HG03045 (cell line): ENCODE data around the gene FAM3D.
"Not testable (repeated sequence)": the region's sequence is repeated elsewhere in the genome, so short reads cannot be mapped to it uniquely, and the experiment has no call there.

ENCODE experiments used
- ATAC-seq: cut with Tn5 transposase; IDR thresholded peaks from one replicate; pipeline ENCODE4 v1.9.1; 2021; ENCODE audit warnings: mild to moderate bottlenecking, moderate library complexity; ENCODE audit not compliant: unreplicated experiment

FAM3D gene

GRCh38 chr3:58685641-58686040 is 19.1 kb upstream of the FAM3D start:
- no peak for ATAC-seq

GRCh38 chr3:58683466-58683865 is 16.9 kb upstream of the FAM3D start:
- peak; percentile 59 for ATAC-seq

GRCh38 chr3:58683001-58683458 is 16.5 kb upstream of the FAM3D start:
- ATAC-seq = no peak

- ATAC-seq = no peak
These were observed 15.3 kb upstream of the FAM3D start for GRCh38 chr3:58681863-58682262.

GRCh38 chr3:58680879-58681525 is 14.4 kb upstream of the FAM3D start:
- no peak for ATAC-seq

- no peak for ATAC-seq
These were observed 13.5 kb upstream of the FAM3D start for GRCh38 chr3:58679974-58680666.

GRCh38 chr3:58679446-58679845 is 12.9 kb upstream of the FAM3D start:
- no peak for ATAC-seq

- not testable (repeated sequence) for ATAC-seq
These were observed 11.8 kb upstream of the FAM3D start for GRCh38 chr3:58678177-58678970.

GRCh38 chr3:58672880-58673279 is 6.3 kb upstream of the FAM3D start:
- ATAC-seq = no peak

- ATAC-seq = no peak
These were observed 5.9 kb upstream of the FAM3D start for GRCh38 chr3:58672451-58672850.

GRCh38 chr3:58670506-58671135 is 4.0 kb upstream of the FAM3D start:
- no peak for ATAC-seq

- ATAC-seq = no peak
These were observed 1.7 kb upstream of the FAM3D start for GRCh38 chr3:58668247-58668646.

GRCh38 chr3:58667704-58668103 is 1.1 kb upstream of the FAM3D start:
- no peak for ATAC-seq

GRCh38 chr3:58667229-58667628 is 655 bp upstream of the FAM3D start:
- ATAC-seq = no peak

GRCh38 chr3:58665405-58665804 is 1.2 kb downstream of the FAM3D start:
- no peak for ATAC-seq

- ATAC-seq = no peak
These were observed 2.0 kb downstream of the FAM3D start for GRCh38 chr3:58664611-58665010.

GRCh38 chr3:58661836-58662420 is 4.6 kb downstream of the FAM3D start:
- no peak for ATAC-seq

GRCh38 chr3:58660998-58661397 is 5.6 kb downstream of the FAM3D start:
- ATAC-seq = no peak

GRCh38 chr3:58659051-58659675 is 7.4 kb downstream of the FAM3D start:
- no peak for ATAC-seq

GRCh38 chr3:58658508-58658907 is 8.1 kb downstream of the FAM3D start:
- ATAC-seq = no peak
